ENCODE results near the gene CHST9.

CHST9 gene

GRCh38 chr18:26922313-26922712 is 262.8 kb downstream of the CHST9 start:
- DNase-seq: no peak

- no peak for DNase-seq
Observed at GRCh38 chr18:26920644-26921043, 264.5 kb downstream of the CHST9 start.

DNA sequence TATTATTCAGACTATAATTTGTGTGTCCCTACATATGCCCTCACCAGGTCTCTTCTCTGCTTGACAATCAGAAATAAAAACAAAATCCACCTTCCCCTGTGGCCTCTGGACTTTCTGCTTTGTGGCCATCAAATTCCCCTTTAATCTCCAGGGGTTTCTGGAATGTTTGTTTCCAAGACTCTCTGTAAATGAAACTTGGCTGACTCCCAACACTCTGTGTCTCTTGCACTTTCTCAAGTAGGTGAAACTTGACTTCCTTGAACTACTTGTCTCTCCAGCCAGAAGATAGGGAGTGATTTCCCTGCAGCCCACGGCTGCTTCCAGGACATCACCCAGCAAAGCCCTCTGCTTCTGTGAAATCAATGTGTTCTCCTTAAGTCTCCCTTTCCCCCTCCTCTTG is 265.5 kb downstream of the CHST9 start:
- no peak for DNase-seq

GRCh38 chr18:26919201-26919600 is 265.9 kb downstream of the CHST9 start:
- DNase-seq: no peak

GRCh38 chr18:26911840-26912239 is 273.3 kb downstream of the CHST9 start:
- DNase-seq: no peak

- DNase-seq: no peak
Observed at GRCh38 chr18:26909599-26910290, 275.4 kb downstream of the CHST9 start.

GRCh38 chr18:26908906-26909305 is 276.2 kb downstream of the CHST9 start:
- no peak for DNase-seq

DNA sequence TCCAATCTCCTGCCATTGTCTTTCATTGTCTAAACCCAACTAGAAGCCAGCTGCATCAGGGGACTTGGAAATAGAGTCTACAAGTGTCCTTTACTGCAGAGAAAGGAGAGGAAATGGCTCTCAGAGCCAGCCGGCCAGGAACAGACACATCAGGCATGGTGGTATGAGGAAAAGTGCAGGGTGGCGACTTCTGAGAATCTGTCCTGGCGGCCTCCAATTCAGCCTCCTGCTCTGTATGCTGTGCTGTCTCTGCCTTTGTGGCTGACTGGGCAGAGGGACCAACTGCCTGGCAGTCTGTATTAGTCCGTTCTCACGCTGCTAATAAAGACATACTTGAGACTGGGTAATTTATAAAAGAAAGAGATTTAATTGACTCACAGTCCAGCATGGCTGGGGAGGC is 282.8 kb downstream of the CHST9 start:
- DNase-seq: no peak

- DNase-seq: no peak
Observed at GRCh38 chr18:26901020-26901419, 284.1 kb downstream of the CHST9 start.

DNA sequence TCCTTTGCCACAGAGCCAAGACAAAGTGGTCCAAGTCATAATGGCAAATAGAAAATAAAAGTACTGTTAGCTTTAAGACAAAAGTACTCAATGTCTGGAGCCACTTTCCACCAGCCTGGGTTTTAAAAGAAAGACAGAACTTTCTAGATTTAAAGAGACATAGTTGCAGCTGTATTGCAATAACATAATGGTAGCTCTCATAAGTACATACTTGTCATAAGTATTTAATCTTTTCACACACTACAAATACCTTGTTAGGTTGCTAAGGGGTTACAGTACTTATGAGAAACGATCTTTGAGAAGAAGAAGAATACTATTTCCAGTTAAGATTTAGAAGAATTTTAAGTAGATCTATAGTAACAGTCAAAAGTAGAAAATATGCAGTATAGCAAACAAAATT is 290.7 kb downstream of the CHST9 start:
- no peak for DNase-seq

- DNase-seq: no peak
Observed at GRCh38 chr18:26893996-26894395, 291.1 kb downstream of the CHST9 start.

DNA sequence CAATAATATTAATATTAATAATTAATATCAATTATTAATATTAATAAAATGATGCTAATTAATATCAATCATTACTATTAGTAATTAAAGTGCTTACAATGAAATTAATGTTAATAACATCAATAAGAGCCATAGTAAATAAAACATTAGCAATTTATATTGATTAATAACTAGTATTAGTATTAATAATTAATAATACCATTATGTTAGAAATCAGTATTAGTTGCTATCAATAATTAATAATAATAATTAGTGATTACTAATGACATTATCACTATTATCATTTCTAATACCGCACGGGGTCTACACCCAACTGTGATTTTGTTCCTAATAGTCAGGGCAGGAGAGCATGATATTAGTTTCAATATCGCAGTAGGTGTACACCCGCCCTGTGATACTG is 296.8 kb downstream of the CHST9 start:
- no peak for DNase-seq

GRCh38 chr18:26875040-26875654 is 310.0 kb downstream of the CHST9 start:
- DNase-seq: no peak

- DNase-seq: no peak
Observed at GRCh38 chr18:26874283-26874682, 310.8 kb downstream of the CHST9 start.

- no peak for DNase-seq
Observed at GRCh38 chr18:26869640-26870039, 315.5 kb downstream of the CHST9 start.

GRCh38 chr18:26868968-26869586 is 316.0 kb downstream of the CHST9 start:
- DNase-seq: no peak

- DNase-seq: no peak
Observed at GRCh38 chr18:26867471-26867870, 317.6 kb downstream of the CHST9 start.

GRCh38 chr18:26865557-26865956 is 319.6 kb downstream of the CHST9 start, which contains the start of gene AQP4:
TSS of gene AQP4 (minus strand) at chr18:26865707. CDS start at chr18:26865689, 18 bp downstream.
- no peak for DNase-seq

DNA sequence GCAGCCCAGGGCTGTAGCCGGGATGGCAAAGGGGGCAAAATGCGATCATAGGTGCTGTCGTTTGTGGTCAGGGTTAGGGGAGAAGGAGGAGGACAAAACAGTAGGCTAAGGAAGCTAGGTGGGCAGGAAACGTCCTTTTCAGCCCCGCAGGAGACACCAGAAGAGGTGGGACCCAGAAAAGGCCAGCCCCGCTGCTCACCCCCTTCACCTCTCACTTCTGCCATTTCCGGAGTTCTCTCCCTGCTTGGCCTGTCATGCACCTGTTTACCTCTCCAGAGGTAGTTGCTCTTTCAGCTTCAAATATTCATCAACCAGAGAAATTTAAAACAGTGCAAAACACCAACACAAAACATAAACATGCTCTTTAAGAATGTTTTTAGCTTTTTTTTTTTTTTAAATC is 320.4 kb downstream of the CHST9 start:
- no peak for DNase-seq

GRCh38 chr18:26863921-26864497 is 321.1 kb downstream of the CHST9 start:
- DNase-seq: no peak

- no peak for DNase-seq
Observed at GRCh38 chr18:26863122-26863879, 321.8 kb downstream of the CHST9 start.

DNA sequence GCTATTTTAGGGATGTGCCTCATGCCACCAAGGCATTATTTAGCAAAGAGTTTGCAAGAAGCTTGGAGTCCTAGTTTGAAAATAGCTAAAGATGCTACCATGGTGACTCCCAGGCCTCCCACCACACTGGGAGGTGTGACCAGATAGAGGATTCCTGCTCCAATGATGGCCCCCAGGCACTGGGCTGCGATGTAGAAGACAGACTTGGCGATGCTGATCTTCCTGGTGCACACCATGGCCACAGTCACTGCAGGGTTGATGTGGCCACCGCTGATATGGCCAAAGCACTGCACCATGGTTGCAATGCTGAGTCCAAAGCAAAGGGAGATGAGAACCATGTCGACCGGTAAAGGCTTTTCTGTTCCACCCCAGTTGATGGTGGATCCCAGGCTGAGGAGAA is 323.0 kb downstream of the CHST9 start:
- DNase-seq: no peak

Data from NCI-H1092 (cell line).